HepG2 (cell line): ENCODE measurements around the gene DSCAM. TPM values are rescaled to one million over a fixed set of nuclear protein-coding genes. Genes with fewer than 3 reads are reported as not detected.

ENCODE experiments used
- AHDC1 ChIP-seq: sonication (generic); formaldehyde crosslinking; IDR thresholded peaks from 2 replicates; pipeline ENCODE4 v1.5.1; 2020; ENCODE audit warnings: mild to moderate bottlenecking, missing genetic modification reagents, borderline replicate concordance
- ARID5B ChIP-seq: IDR thresholded peaks from 2 replicates; pipeline ENCODE4 v1.4.0; 2020; ENCODE audit warnings: mild to moderate bottlenecking, missing genetic modification reagents
- CCAR2 ChIP-seq: fragments of 200-400 bp; formaldehyde crosslinking; optimal IDR thresholded peaks from 2 replicates; pipeline ENCODE3; 2018; ENCODE audit warnings: low read depth, mild to moderate bottlenecking, low read length, moderate library complexity
- CREM ChIP-seq, 2 experiments: sonication (generic) in 1 of 2; formaldehyde crosslinking in 1 of 2; IDR thresholded peaks; 2 replicates each; pipeline versions ENCODE4 v1.4.0 to v1.6.1; 2016 to 2020; ENCODE audit warnings: antibody characterized with exemption in 1 of 2, mild to moderate bottlenecking in 1 of 2, missing genetic modification reagents in 1 of 2
- DPF2 ChIP-seq: sonication (generic); formaldehyde crosslinking; IDR thresholded peaks from 2 replicates; pipeline ENCODE4 v1.4.0; 2020; ENCODE audit warnings: mild to moderate bottlenecking, low read depth, missing genetic modification reagents, borderline replicate concordance
- FOXA3 ChIP-seq: IDR thresholded peaks from 2 replicates; pipeline ENCODE4 v1.6.1; 2016; ENCODE audit warnings: missing genetic modification reagents, missing compliant biosample characterization
- FOXP1 ChIP-seq, 2 experiments: fragments of 450-650 bp in 1 of 2; IDR thresholded peaks; 2 replicates each; pipeline ENCODE4 v1.6.1; 2017 to 2018; ENCODE audit warnings: antibody characterized with exemption in 1 of 2
- GATAD2A ChIP-seq: IDR thresholded peaks from 2 replicates; pipeline ENCODE4 v1.6.1; 2016
- HMG20A ChIP-seq: IDR thresholded peaks from 2 replicates; pipeline ENCODE4 v1.6.1; 2016; ENCODE audit warnings: borderline replicate concordance
- KDM6A ChIP-seq: IDR thresholded peaks from 2 replicates; pipeline ENCODE4 v1.6.1; 2016; ENCODE audit warnings: low read depth
- MBD4 ChIP-seq: IDR thresholded peaks from 2 replicates; pipeline ENCODE4 v1.6.1; 2012; ENCODE audit warnings: low read length, inconsistent platforms, borderline replicate concordance
- MBNL3 ChIP-seq: fragments of 250-450 bp; sonication (Bioruptor Pico); conservative IDR thresholded peaks from 2 replicates; pipeline ENCODE4 v1.8.0; 2022; ENCODE audit warnings: mild to moderate bottlenecking, inconsistent platforms
- MIXL1 ChIP-seq: IDR thresholded peaks from 2 replicates; pipeline ENCODE4 v1.6.1; 2016
- MTA1 ChIP-seq: sonication (generic); formaldehyde crosslinking; IDR thresholded peaks from 2 replicates; pipeline ENCODE4 v1.4.0; 2020; ENCODE audit warnings: missing genetic modification reagents, mild to moderate bottlenecking, borderline replicate concordance
- NCOA2 ChIP-seq: sonication (generic); formaldehyde crosslinking; IDR thresholded peaks from 2 replicates; pipeline ENCODE4 v1.8.0; 2022; ENCODE audit warnings: inconsistent platforms
- SMAD9 ChIP-seq: sonication (generic); formaldehyde crosslinking; IDR thresholded peaks from 2 replicates; pipeline ENCODE4 v1.5.1; 2020; ENCODE audit warnings: mild to moderate bottlenecking, missing genetic modification reagents
- SMARCE1 ChIP-seq: fragments of 450-650 bp; IDR thresholded peaks from 2 replicates; pipeline ENCODE4 v1.6.1; 2017; ENCODE audit warnings: borderline replicate concordance
- ZMYM4 ChIP-seq: sonication (generic); formaldehyde crosslinking; IDR thresholded peaks from 2 replicates; pipeline ENCODE4 v1.8.1; 2023; ENCODE audit warnings: mild to moderate bottlenecking, missing genetic modification reagents
- ZNF569 ChIP-seq: sonication (generic); formaldehyde crosslinking; IDR thresholded peaks from 2 replicates; pipeline ENCODE4 v1.5.0; 2020; ENCODE audit warnings: mild to moderate bottlenecking, missing genetic modification reagents, moderate library complexity, borderline replicate concordance
- polyA plus RNA-seq, 8 experiments: library from polyadenylated mRNA; depleted of rRNA in 3 of 8; stranded (reverse) in 7 of 8; unstranded in 1 of 8; fragments of >200 nt; fragmentation: Illumina TruSeq in 4 of 8; extraction: Trizol in 4 of 8; gene quantifications; 2 replicates each; pipeline versions ENCODE4 v1.2.1 to v1.2.3, GENCODE V29; 2011 to 2016; ENCODE audit warnings: low read depth in 4 of 8, missing spikeins in 1 of 8, mixed read lengths in 1 of 8; ENCODE audit not compliant: insufficient read depth in 1 of 8
- total RNA-seq, 5 experiments: library from RNA; depleted of rRNA; stranded (reverse); fragments of >200 nt; fragmentation: Illumina TruSeq; extraction: Trizol; gene quantifications; 2 replicates each; pipeline ENCODE4 v1.2.3, GENCODE V29; 2016; ENCODE audit warnings: low read depth in 1 of 5
- TF ChIP-seq, protein P1 (sequence below): sonication (generic); formaldehyde crosslinking; IDR thresholded peaks from 2 replicates; pipeline ENCODE4 v1.5.0; 2020; ENCODE audit warnings: mild to moderate bottlenecking, missing genetic modification reagents, moderate library complexity

The DSCAM gene
- total and polyA plus RNA-seq, 2 of the 13 experiments (the other 11 are each of a cell fraction or from before 2014, with no cell fraction given), result not detected

- TF ChIP-seq NCOA2 (CRISPR knock-in tag) (0 out of 2 replicates have a peak, but pooled peaks have one; percentile 21), AHDC1 (peak; percentile 86; the same call in 1 of the 2 replicates), DPF2 (CRISPR knock-in tag) (peak; percentile 52; the same call in 1 of the 2 replicates), ZNF569 (CRISPR knock-in tag) (no peak), ZMYM4 (CRISPR knock-in tag) (no peak), ARID5B (CRISPR knock-in tag) (peak; percentile 74), CREM (IDR thresholded peaks at IDR 0.05) (peak; percentile 25; the same call in 1 of the 2 replicates), CREM (CRISPR knock-in tag; IDR thresholded peaks at IDR 0.05) (no peak), MTA1 (CRISPR knock-in tag) (no peak), GATAD2A (peak; percentile 62), FOXA3 (peak; percentile 83), KDM6A (CRISPR knock-in tag) (no peak), CCAR2 (no peak), SMARCE1 (peak; percentile 81), SMAD9 (CRISPR knock-in tag) (no peak), MBD4 (no peak), MIXL1 (CRISPR knock-in tag) (peak; percentile 40; the same call in 1 of the 2 replicates), MBNL3 (CRISPR knock-in tag) (no peak), HMG20A (CRISPR knock-in tag) (peak; percentile 66; the same call in 1 of the 2 replicates), FOXP1 (IDR thresholded peaks at IDR 0.05) (no peak), FOXP1 (CRISPR knock-in tag; IDR thresholded peaks at IDR 0.05) (peak; percentile 39; the same call in 1 of the 2 replicates)
- TF ChIP-seq, protein P1, sequence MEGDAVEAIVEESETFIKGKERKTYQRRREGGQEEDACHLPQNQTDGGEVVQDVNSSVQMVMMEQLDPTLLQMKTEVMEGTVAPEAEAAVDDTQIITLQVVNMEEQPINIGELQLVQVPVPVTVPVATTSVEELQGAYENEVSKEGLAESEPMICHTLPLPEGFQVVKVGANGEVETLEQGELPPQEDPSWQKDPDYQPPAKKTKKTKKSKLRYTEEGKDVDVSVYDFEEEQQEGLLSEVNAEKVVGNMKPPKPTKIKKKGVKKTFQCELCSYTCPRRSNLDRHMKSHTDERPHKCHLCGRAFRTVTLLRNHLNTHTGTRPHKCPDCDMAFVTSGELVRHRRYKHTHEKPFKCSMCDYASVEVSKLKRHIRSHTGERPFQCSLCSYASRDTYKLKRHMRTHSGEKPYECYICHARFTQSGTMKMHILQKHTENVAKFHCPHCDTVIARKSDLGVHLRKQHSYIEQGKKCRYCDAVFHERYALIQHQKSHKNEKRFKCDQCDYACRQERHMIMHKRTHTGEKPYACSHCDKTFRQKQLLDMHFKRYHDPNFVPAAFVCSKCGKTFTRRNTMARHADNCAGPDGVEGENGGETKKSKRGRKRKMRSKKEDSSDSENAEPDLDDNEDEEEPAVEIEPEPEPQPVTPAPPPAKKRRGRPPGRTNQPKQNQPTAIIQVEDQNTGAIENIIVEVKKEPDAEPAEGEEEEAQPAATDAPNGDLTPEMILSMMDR (CRISPR knock-in tag), result no peak
Observed at GRCh38 chr21:40507978-40508377, 339.0 kb downstream of the DSCAM start (continued).
